Activated CD4-positive, alpha-beta T cell treated with anti-CD3 and anti-CD28 coated beads for 36 hours (primary cell): ENCODE data around the gene DGKB. TPM values are rescaled to one million over a fixed set of nuclear protein-coding genes. Genes with fewer than 3 reads are reported as not detected.
"Not testable (repeated sequence)": the region's sequence is repeated elsewhere in the genome, so short reads cannot be mapped to it uniquely, and the experiment has no call there.

Experiments used
- ATAC-seq: fragments of 200-7000 bp; cut with Tn5 transposase; one replicate; pipeline ENCODE4 v1.10.0; 2021; ENCODE audit warnings: mild to moderate bottlenecking, moderate library complexity
- CTCF ChIA-PET: fragments of 350-600 bp; sonication (Branson Sonifier 250); formaldehyde crosslinking; loops from one replicate; lab custom pipeline; 2021; ENCODE audit warnings: antibody characterized with exemption; lab: Charles Lee
- POLR2A ChIA-PET: fragments of 350-600 bp; sonication (Branson Sonifier 250); formaldehyde crosslinking; loops from one replicate; lab custom pipeline; 2021; ENCODE audit warnings: antibody characterized with exemption, inconsistent platforms; lab: Charles Lee
- DNase-seq: peaks from one replicate; pipeline ENCODE4 v3.0.0-alpha.2; 2020
- H3K27ac Mint-ChIP-seq: one replicate; pipeline ENCODE4 v1.8.0; 2021; ENCODE audit warnings: mixed read lengths
- H3K27me3 Mint-ChIP-seq: one replicate; pipeline ENCODE4 v1.8.0; 2021; ENCODE audit warnings: mixed read lengths
- H3K36me3 Mint-ChIP-seq: one replicate; pipeline ENCODE4 v1.8.0; 2021; ENCODE audit warnings: low read depth, mixed read lengths
- H3K4me1 Mint-ChIP-seq: one replicate; pipeline ENCODE4 v1.8.0; 2021; ENCODE audit warnings: mixed read lengths
- H3K4me3 Mint-ChIP-seq: one replicate; pipeline ENCODE4 v1.8.0; 2021; ENCODE audit warnings: mild to moderate bottlenecking, moderate library complexity, mixed read lengths
- H3K9me3 Mint-ChIP-seq: one replicate; pipeline ENCODE4 v1.8.0; 2021; ENCODE audit warnings: low read depth, mixed read lengths
- intact Hi-C, 2 experiments: fragments of 100-400 bp; cut with DNase I in 1 of 2; cut with micrococcal nuclease in 1 of 2; formaldehyde crosslinking; loops; one replicate each; pipeline versions ENCODE4 v1.14.2 to v1.15.1; 2022 to 2024; cut with DNase I, micrococcal nuclease
- total RNA-seq, 2 experiments: library from RNA; stranded (reverse); gene quantifications; one replicate each; pipeline ENCODE4 v1.2.3, GENCODE V29; 2021

Gene DGKB
- total RNA-seq, 2 experiments from 2014 or later = not detected

- CTCF ChIA-PET, POLR2A ChIA-PET, H3K27me3 Mint-ChIP-seq, DNase-seq, H3K4me1 Mint-ChIP-seq, intact Hi-C loops, H3K27ac Mint-ChIP-seq, ATAC-seq, H3K9me3 Mint-ChIP-seq, H3K36me3 Mint-ChIP-seq, H3K4me3 Mint-ChIP-seq: not testable (repeated sequence)
These were observed 623.3 kb downstream of the DGKB start for GRCh38 chr7:14279065-14279871.

DNA sequence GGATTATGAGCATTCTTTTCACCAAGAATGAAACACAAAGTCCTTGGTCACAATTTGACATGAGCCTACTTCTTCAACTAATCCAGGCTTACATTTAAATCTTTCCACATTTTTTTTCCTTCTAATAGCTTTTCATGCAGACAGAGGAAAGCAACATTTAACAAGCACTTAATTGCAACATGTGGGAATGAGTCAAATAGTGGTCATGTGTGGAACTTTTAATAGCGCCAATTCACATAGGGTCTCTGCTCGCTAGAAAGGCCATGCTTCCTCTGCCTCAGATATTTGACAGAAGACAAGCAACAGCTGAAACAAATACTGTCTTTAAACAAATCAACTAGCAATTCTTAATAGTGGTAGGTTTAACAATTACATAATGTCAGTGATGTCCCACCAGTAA lies 627.2 kb downstream of the DGKB start:
- ChIA-PET POLR2A (no interaction called here), CTCF (no interaction called here)
- ATAC-seq = no peak

DNA sequence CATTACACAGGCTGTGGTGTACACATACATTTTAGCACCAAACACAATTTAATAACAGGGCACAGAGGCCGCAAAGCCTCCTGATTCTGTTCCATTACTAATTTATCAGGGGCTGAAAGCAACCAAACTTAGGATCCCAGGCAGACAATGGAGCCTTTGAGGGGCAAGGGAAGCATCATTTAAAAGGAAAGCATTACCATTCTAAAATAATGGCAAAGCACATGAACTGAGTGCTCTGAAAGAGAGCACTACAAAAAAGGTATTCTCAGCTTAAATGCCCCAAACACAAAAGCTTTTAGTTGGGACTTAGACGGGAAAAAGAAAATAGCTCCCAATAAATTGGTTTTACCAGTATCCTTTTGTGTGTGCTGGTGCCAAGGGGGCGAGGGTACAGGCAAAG lies 631.1 kb downstream of the DGKB start:
- Mint-ChIP-seq H3K27me3 (no peaks in the 10 kb centered on the region), H3K4me1 (no peaks in the 10 kb centered on the region), H3K4me3 (no peak overlapping the region), H3K27ac (no peak overlapping the region), H3K36me3 (no peaks in the 10 kb centered on the region), H3K9me3 (no peaks in the 10 kb centered on the region)
- DNase-seq (no peak), ATAC-seq (no peak)
- intact Hi-C loops = no loop called here
- CTCF ChIA-PET = no interaction called here
- POLR2A ChIA-PET = no interaction called here

More for the DNA sequence above, 627.2 kb downstream of the DGKB start:
- Mint-ChIP-seq H3K4me3 (no peak overlapping the region), H3K9me3 (peaks cover 7% of the 10 kb centered on the region), H3K36me3 (no peaks in the 10 kb centered on the region), H3K4me1 (no peaks in the 10 kb centered on the region), H3K27ac (no peak overlapping the region), H3K27me3 (no peaks in the 10 kb centered on the region)
- DNase-seq = no peak
- intact Hi-C loops = no loop called here

- intact Hi-C loops = no loop called here
- Mint-ChIP-seq H3K27ac (no peak overlapping the region), H3K36me3 (no peaks in the 10 kb centered on the region), H3K27me3 (no peaks in the 10 kb centered on the region), H3K4me1 (no peaks in the 10 kb centered on the region), H3K9me3 (no peaks in the 10 kb centered on the region), H3K4me3 (no peak overlapping the region)
- ATAC-seq (no peak), DNase-seq (no peak)
- CTCF ChIA-PET = no interaction called here
- POLR2A ChIA-PET = no interaction called here
These were observed 632.5 kb downstream of the DGKB start for GRCh38 chr7:14270099-14270498.

GRCh38 chr7:14260011-14260410 lies 642.5 kb downstream of the DGKB start:
- Mint-ChIP-seq H3K4me1 (no peaks in the 10 kb centered on the region), H3K27ac (no peak overlapping the region), H3K36me3 (no peaks in the 10 kb centered on the region), H3K27me3 (no peaks in the 10 kb centered on the region), H3K4me3 (no peak overlapping the region), H3K9me3 (peaks cover 4% of the 10 kb centered on the region)
- DNase-seq (no peak), ATAC-seq (no peak)
- intact Hi-C loops = no loop called here
- CTCF ChIA-PET = no interaction called here
- POLR2A ChIA-PET = no interaction called here

DNA sequence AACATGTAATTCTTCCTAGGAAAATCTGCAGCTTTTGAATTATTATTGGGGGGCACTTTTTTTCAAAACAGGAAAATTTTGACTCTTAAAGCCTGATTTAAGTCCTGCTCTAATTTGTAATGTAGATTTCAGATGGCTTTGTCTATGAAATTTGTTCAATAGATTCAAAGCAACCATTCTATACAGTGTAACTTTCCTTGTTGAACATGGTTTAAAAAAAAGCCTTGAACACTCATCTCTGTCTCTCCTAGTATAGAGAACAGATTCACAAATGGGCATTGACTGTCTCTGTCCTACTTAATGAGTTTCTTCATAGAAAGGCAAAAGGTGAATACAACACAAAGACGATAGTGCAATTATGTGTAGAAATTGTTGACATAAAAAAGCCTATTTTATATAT lies 643.7 kb downstream of the DGKB start:
- no peak for ATAC-seq
- no peak for DNase-seq
- no peak overlapping the region for H3K4me3 Mint-ChIP-seq
- POLR2A ChIA-PET = no interaction called here
- intact Hi-C loops = no loop called here
- H3K27ac Mint-ChIP-seq = no peak overlapping the region
- CTCF ChIA-PET = no interaction called here
- no peaks in the 10 kb centered on the region for H3K4me1 Mint-ChIP-seq
- H3K27me3 Mint-ChIP-seq = no peaks in the 10 kb centered on the region
- H3K36me3 Mint-ChIP-seq = no peaks in the 10 kb centered on the region
- H3K9me3 Mint-ChIP-seq = peaks cover 4% of the 10 kb centered on the region

DNA sequence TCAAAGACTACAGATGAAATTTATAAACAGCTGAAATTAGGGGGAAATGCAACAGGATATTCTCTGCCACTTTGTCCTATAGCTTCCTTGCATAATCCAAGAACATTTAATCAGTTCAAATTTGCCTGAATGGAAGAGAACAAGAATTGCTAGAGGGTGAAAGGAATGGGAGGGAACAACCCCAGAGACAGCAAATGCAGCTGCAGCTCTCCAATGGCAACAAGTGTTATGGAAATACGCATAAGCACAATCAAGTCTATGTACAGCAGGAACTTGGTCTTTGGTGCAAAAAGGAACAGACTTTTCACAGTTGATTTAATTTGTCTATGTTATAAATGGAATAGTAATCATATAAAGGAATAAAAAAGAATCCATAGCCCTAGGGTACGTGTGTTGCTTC lies 644.1 kb downstream of the DGKB start:
- Mint-ChIP-seq H3K4me1 (no peaks in the 10 kb centered on the region), H3K4me3 (no peak overlapping the region), H3K27me3 (no peaks in the 10 kb centered on the region), H3K36me3 (no peaks in the 10 kb centered on the region), H3K27ac (no peak overlapping the region), H3K9me3 (peaks cover 4% of the 10 kb centered on the region)
- ATAC-seq = no peak
- ChIA-PET POLR2A (no interaction called here), CTCF (no interaction called here)
- no peak for DNase-seq
- intact Hi-C loops = no loop called here

DNA sequence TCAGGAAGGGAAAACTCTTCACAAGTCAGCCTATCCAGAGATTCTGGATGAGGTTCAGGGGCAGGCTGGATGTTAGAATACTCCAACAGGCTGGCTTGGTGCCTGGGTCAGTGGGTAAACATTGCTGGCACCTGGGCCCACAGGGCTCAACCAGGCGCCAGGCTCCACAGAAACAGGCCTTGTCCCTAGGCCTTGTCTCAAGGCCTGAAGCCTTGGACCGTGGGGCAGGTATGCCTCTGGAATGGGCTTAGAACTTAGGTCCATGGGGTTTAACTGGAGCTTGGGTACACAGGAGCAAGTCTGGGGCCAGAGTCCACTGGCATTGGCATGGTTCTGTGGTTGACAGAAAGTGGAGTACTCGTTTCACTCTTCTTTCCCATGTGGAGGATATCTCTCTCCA lies 650.1 kb downstream of the DGKB start:
- CTCF ChIA-PET = interaction anchor here (1.7 kb wide), 1 partner anchor 16 kb away, joined by 4 read pairs; no protein-coding TSS in a partner anchor

GRCh38 chr7:14242175-14242574 lies 660.4 kb downstream of the DGKB start:
- no peak for DNase-seq
- Mint-ChIP-seq H3K27ac (no peak overlapping the region), H3K9me3 (no peaks in the 10 kb centered on the region), H3K4me3 (no peak overlapping the region), H3K27me3 (no peaks in the 10 kb centered on the region), H3K36me3 (no peaks in the 10 kb centered on the region), H3K4me1 (no peaks in the 10 kb centered on the region)
- no peak for ATAC-seq
- ChIA-PET CTCF (no interaction called here), POLR2A (no interaction called here)
- intact Hi-C loops = no loop called here

More for the DNA sequence above, 650.1 kb downstream of the DGKB start:
- intact Hi-C loops = no loop called here
- ATAC-seq = no peak
- H3K4me3 Mint-ChIP-seq = no peak overlapping the region
- H3K27me3 Mint-ChIP-seq = no peaks in the 10 kb centered on the region
- H3K36me3 Mint-ChIP-seq = no peaks in the 10 kb centered on the region
- H3K27ac Mint-ChIP-seq = no peak overlapping the region
- H3K4me1 Mint-ChIP-seq = no peaks in the 10 kb centered on the region
- POLR2A ChIA-PET = no interaction called here
- DNase-seq = no peak
- H3K9me3 Mint-ChIP-seq = peaks cover 2% of the 10 kb centered on the region

DNA sequence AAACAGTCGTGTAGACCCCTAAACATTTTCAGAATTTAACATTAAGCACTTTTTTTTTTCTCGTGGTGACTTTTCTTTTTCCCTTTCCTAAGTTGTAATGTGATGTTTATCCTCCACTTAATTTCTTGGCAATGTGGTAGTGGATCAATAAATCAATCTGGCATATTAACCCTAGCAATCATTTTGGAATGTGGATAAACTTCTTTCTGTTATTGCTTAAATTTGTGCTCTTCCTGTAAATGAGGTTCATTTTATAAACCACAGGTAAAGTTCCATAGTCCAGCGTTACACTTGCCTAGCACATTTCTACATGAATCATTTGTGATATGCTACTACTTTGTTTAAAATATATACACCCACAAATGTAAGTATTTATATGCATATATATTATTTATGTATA lies 665.7 kb downstream of the DGKB start:
- Mint-ChIP-seq H3K4me3 (no peak overlapping the region), H3K27me3 (no peaks in the 10 kb centered on the region), H3K27ac (no peak overlapping the region), H3K36me3 (no peaks in the 10 kb centered on the region), H3K4me1 (no peaks in the 10 kb centered on the region), H3K9me3 (no peaks in the 10 kb centered on the region)
- ATAC-seq (no peak), DNase-seq (no peak)
- ChIA-PET POLR2A (no interaction called here), CTCF (interaction anchor here (1.3 kb wide), 1 partner anchor 15 kb away, joined by 4 read pairs; no protein-coding TSS in a partner anchor)
- intact Hi-C loops = no loop called here

GRCh38 chr7:14235056-14235455 lies 667.5 kb downstream of the DGKB start:
- H3K36me3 Mint-ChIP-seq = no peaks in the 10 kb centered on the region
- no peaks in the 10 kb centered on the region for H3K4me1 Mint-ChIP-seq
- no peak for DNase-seq
- H3K27me3 Mint-ChIP-seq = no peaks in the 10 kb centered on the region
- H3K4me3 Mint-ChIP-seq = no peak overlapping the region
- ATAC-seq = no peak
- no peak overlapping the region for H3K27ac Mint-ChIP-seq
- intact Hi-C loops = no loop called here
- ChIA-PET CTCF (no interaction called here), POLR2A (no interaction called here)
- H3K9me3 Mint-ChIP-seq = no peaks in the 10 kb centered on the region

DNA sequence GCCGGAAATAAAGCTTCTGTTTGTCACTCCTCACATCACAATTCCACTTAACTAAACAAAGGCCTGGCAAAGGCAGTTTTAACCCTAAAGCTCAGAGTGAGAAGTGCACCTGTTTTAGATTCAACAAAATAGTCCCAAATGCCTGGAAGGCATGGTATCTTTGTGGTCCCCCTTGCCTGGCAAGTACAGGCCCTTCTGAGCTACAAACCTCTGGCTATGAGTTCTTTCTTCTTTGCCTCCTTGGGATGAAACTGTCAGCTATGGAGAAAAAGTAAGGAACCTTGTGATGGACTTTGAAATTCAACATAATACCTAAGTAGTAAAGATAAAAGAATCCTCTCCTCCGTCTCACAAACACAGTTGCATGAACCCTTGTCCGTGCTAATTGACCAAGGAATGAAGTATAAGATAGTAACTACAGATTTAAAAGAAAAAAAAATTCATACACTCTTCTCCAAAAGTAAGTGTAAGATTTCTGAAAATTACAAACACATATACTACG lies 668.6 kb downstream of the DGKB start:
- ATAC-seq (no peak), DNase-seq (no peak)
- intact Hi-C loops = no loop called here
- POLR2A ChIA-PET = no interaction called here
- Mint-ChIP-seq H3K9me3 (no peaks in the 10 kb centered on the region), H3K36me3 (no peaks in the 10 kb centered on the region), H3K4me3 (no peak overlapping the region), H3K27ac (no peak overlapping the region), H3K4me1 (no peaks in the 10 kb centered on the region), H3K27me3 (no peaks in the 10 kb centered on the region)
- CTCF ChIA-PET = no interaction called here
